ENCODE data around the gene MIA.

GRCh38 chr19:40786060-40787037, 11.0 kb downstream of the MIA start:
- TF ChIP-seq GATA3 (IDR thresholded peaks at IDR 0.05; ENCODE audit: low read depth, low read length), result no peak
- no peak for TF ChIP-seq GATA2 (IDR thresholded peaks at IDR 0.05; ENCODE audit: low read depth, low read length)
